ENCODE data around the gene TARS3.
"Not testable (repeated sequence)": the region's sequence is repeated elsewhere in the genome, so short reads cannot be mapped to it uniquely, and the experiment has no call there.

Gene TARS3

DNA sequence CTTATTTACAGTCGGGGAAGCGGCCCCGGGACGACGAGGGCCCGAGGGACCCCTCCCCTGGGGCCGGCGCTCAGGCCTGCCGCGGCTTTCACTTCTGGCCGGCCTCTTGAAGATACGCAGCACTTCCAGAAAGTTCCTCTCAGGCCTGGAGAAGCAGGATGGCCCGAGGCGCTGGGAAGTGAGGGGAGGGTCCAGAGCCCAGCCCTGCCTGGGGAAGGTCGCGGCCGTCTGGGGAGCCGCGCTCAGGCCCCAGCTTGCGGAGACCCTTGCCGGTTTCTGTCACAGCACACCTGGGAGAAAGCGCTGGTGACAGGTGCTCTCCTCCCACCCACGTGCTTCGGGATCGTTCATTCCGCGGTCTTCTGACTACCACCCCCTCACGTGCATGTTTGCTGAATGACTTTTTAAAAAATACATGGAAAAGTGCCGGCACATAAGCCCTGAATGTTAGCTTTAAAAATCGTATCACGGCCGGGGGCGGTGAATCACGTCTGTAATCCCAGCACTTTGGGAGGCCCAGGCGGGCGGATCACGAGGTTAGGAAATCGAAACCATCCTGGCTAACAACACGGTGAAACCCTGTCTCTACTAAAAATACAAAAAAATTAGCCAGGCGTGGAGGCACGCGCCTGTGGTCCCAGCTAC is 71.4 kb downstream of the TARS3 start:
- peak in 1 of 2 experiments; percentile 59 for DNase-seq

DNA sequence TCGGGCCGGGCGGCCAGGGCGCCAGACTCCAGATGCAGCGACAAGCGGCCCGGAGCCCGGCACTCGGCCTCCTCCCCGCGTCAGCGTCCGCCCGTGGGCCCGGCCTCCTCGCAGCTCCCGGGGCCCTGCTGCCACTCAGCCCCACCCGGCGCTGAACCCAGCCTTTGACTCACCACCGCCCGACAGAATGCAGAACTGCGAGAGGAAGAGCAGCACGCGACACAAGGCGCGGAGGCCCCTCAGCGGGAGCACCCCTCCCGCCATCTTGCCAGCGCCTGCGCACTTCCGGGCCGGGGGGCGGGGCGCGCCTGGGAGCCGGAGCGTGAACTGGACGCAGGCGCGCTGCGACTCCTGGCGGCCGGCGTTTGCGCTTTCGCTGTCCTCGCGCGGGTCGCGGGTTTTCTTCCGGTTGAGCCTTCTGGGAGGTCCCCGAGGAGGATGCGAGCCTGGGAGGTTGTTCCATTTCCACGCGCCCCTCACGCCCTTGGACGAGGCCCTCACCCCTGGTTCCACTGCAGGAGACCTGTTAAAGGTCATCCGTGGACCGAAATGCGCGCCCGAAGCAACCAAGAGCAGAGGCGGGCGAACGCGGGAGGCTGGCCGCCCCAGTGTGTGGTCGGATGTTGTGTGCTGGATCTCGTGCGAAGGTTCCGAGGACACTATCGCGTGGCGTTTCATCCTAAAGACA is 72.0 kb downstream of the TARS3 start, which contains the start of gene TM2D3:
Gene TM2D3, minus strand, starts transcription at position 284 of the 688 bp plus-strand sequence. Its CDS starts 20 bp downstream, at position 264.
- peak; percentile 79 to 96 for DNase-seq

DNA sequence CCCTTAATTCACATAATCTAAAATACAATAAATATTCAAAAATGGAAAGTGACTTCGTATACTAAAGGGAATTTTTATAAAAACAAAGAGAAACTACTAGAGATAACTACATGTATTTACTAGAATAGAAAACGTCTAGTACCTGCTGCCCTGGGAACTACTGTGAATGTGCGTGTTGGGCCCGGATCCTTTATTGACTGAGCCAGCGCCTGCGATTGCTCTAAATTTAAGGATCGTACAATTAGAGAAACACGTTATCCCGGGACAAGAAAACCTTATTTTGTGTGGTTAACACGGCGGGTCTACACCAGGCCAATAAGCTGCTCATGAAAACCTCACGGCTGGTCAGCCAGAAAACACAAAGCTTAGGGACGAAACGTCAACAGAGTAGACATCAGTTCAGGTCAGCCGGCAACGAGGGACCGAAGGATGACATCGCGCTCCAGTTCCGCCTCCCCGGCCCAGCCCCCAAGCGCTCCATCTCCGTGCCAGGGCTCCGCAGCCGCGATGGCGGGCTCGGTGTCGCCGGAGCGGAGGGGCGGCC is 72.6 kb downstream of the TARS3 start:
- DNase-seq, result peak in 1 of 2 experiments; percentile 77

DNA sequence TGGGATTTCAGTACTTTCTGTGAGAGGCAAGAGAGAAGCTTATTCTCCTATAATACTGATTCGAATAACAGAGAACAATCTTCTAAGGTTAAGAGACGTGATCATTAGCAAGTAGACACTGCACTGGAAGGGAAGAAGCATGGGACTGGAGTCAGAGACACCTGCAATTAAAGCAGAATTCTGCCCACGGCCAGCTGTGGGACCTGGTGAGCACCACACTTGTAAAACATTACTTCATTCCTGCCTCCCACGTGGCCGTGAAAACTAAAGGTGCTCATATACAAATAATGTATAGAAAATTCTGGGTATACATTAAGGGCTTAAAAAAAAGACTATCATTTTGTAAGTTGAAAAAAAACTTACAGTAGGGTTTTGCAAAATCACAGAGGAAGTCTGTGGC is 74.1 kb downstream of the TARS3 start:
- peak in 1 of 2 experiments; percentile 20 for DNase-seq

DNA sequence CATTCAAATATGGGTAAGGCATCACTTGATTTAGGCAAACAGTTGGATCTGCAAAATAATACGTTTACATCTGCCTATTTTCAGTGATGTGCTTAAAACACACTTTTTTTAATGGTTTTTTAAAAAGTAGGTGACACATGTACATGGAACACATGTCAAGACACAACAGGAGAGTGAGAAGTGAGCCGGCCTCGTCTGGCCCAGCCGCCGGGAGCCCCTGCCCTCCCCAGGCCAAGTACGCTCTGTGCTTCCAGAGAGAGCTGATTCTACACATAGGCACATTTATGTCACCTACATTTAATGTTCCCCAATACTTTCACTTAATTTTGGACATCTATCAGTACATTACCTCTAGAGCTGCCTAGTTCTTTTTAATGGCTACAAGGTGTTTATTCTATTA is 75.9 kb downstream of the TARS3 start:
- peak in 1 of 2 experiments; percentile 12 for DNase-seq

DNA sequence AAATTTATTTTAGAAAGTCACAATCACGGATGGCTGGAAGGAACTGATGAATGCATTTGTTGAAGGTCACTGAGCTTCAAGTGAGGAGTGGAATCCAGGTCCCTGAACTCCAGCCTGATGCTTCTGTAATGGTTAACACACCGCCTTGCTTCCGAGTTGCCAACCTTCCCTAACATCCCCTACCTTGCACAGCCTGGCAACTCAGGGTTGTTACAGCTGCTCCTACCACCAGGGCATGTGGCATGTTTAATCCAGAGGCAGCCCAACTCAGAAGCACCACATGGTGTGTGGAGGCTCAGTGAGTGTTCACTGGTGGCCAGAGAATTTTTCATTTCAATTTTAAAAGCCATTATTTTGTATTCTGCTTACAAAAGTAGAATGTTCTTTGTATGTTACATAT is 77.0 kb downstream of the TARS3 start:
- DNase-seq, result no peak

DNA sequence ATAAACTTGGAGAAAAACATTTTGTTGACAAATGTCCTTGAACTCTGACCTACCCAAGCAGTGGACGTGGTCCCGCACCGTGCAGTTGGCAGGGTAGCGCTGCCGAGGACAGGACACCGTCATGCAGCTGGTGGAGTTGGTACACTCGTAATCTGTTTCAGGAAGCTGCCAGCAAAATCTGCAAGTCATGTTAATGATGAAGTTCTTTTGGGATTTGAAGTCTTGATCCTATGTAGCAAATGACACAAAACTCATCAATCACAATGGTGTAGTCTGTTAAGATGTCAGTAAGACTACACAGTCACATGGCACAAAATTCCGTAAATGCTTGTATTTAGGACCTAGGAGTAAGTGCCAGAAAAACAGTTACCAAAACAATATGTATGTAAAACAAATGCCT is 77.6 kb downstream of the TARS3 start:
- no peak for DNase-seq

DNA sequence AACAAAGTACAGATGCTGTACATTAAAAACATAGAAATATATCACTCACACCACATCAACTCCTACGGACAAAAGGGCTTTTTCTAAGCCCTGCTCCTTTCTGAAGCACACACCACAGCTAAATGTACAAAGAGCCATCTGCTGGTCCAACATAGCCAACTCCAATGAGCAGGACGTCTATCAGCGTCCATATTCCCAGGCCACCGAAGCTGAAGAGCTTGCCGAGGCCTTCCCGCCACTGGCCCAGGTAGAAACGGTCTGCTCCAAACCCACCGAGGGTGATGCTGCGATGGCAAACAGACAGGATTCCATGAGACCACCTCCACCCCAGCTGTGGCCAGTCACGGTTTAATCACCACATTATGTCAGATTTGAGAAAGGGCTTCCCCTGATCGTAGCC is 81.9 kb downstream of the TARS3 start:
- no peak for DNase-seq

DNA sequence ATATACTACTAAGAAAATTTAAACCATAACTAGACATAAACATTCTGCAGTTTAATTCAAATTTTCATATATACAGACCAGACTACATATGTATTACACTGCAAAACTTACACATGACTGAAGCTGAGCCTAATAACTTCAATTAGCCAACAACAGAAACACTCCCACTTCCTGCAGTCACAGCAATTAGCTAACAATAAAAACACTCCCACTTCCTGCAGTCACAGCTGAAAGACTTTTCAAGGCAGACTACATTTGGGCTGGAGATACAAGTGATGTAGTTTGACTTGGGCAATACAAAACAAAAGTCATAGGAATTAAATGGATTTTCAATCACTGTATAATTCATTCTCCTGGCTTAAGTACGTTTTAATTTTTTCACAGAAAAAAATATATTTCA is 82.4 kb downstream of the TARS3 start:
- no peak for DNase-seq

DNA sequence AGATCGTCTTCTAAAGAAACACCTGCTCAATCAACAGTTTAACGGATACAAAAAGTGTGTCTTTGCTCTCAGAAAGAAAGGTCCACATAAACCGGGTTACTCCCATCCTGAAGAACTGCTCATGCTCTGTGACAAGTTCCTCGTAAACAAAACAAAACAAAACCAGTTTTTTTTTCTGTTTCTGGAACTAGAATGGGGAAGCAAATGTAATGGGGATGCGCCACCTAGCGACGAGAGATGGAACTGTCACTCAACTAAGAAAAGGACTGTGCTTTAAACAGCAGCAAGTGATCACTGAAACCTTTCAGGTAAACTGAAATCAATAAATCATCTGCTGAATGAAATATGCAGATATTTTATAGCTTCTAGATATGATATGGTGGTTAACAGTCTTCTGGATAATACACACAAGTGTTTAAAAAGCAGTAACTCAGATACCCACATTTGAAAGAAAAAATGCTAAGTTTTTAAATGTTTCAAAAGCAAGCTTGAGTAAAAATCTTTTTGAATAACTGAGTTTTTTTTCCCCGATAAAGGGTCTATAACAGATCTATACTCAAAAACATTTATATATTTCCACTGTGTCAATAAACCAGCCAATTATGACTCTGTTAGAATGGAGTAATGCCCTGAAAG is 83.0 kb downstream of the TARS3 start:
- DNase-seq, result peak; percentile 56 to 75

DNA sequence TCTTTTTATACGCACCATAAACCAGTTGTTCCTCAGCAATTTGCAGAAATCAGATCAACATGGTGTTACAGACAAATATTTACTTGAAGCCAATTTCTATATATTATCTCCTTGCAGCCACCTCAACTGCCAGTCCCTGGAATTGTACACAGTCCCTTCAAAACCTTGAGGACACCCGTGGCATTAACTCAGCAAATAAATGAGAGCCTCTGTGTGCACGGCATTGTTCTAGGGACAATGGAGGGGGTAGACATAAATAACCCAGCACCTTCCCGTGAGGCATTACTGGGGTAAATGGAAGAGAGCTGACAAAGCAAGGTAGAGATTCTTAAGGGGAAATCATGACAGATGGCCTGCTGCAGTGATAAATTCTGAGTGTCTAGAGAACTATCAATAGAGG is 84.6 kb downstream of the TARS3 start:
- peak in 1 of 2 experiments; percentile 21 for DNase-seq

DNA sequence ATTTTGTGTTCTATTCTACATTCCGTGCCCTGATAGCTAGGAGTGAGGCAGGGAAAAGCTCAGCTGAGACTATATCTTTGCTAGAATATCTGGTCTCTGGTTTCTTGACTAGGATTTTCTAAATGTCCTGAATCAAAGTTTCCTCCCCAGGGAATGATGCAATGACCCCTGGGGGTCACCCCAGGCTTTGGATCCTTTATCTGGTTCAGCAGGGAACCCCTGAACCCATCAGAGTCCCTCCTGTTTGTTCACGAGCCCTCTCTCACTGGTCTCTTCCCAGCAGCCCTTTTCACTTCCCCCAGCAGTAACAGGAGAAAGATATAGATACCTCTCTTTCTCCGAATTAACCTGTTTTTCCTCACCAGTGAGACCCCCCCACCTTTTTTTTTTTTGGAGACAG is 86.4 kb downstream of the TARS3 start:
- no peak for DNase-seq

DNA sequence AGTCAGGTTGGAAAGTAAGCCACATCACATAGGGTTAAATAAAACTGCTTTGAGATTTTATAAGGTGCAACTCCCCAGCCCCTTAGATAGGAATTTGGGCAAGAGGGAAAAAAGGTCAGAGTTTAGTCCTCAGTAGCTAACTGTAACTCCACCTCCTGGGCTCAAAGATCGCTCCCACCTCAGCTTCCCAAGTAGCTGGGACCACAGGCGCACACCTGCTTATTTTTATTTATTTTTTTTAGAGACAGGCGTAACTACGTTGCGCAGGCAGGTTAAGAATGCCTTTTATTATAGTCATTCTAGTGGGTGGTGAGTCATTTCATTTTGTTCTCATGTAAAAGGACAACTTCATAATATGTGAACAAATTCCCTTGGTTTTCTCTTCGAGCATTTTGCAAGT is 86.8 kb downstream of the TARS3 start:
- no peak for DNase-seq

DNA sequence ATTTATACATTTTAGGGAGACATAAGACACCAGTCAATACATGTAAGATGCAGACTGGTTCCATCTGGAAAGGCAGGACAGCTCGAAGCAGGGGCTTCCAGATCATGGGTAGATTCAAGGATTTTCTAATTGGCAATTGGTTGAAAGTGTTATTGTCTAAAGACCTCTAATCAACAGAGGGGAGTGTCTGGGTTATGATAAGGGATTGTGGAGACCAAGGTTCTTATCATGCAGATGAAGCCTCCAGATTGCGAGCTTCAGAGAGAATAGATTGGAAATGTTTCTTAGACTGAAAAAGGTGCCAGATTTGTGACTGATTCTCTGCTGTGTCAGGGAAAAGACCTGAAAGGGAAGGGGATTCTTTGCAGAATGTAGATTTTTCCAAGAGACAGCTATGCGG is 87.2 kb downstream of the TARS3 start:
- no peak for DNase-seq

DNA sequence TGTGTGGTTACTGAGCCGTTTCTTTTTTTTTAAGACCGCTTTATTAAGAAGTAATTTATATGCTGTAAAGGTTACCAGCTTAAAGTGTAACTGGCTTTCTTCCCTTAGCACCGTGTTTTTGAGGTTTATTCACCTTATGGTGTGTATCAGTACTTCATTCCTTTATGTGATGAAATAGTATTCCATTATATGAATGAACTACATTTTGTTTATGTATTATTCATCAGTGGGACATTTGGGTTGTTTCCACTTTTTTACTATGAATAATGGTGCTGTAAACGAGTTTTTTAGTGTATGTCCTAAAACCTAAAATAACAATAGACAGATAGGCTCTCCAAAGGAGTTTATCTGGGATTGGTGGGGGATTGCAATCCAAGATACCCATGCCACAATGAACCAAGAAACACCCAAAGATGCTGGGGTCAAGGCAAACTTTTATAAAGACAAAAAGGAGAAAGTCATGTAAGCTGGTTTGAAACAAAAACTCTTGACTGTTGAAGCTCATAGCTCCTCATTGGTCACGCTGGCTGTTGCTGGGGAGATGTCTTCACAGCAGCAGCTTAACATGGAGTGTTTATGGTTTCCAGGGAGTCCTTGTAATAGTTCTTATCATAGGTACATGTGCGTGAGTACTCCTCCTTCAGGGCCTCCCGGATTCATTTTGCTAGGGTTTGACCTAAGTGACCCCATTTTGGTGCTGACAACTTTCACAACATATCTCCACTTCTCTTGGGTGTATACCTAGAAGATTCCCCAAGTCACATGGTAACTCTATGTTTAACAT is 88.1 kb downstream of the TARS3 start:
- DNase-seq, result no peak

DNA sequence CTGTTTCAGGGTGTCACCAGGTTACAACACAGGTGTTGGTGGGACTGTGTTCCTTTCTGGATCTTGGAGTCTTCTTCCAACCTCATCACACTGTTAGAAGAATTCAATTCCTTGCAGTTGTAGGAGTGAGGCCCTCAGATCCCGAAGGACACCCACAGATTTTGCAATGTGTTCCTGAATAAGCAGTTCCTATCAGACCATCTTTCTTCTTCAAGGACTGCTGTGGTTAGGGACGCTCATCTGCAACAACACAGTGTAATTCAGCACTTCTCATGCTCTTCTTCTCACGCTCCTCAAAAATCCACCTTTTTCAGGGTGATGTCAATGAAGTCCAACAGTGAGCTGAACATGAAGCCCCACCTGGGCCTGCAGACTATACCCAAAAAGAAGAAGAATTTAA is 90.9 kb downstream of the TARS3 start:
- no peak for DNase-seq

DNA sequence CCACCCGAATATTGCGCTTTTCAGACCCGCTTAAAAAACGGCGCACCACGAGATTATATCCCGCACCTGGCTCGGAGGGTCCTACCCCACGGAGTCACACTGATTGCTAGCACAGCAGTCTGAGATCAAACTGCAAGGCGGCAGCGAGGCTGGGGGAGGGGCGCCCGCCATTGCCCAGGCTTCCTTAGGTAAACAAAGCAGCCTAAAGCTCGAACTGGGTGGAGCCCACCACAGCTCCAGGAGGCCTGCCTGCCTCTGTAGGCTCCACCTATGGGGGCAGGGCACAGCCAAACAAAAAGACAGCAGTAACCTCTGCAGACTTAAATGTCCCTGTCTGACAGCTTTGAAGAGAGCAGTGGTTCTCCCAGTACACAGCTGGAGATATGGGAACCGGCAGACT is 97.5 kb downstream of the TARS3 start:
- not testable (repeated sequence) for DNase-seq

DNA sequence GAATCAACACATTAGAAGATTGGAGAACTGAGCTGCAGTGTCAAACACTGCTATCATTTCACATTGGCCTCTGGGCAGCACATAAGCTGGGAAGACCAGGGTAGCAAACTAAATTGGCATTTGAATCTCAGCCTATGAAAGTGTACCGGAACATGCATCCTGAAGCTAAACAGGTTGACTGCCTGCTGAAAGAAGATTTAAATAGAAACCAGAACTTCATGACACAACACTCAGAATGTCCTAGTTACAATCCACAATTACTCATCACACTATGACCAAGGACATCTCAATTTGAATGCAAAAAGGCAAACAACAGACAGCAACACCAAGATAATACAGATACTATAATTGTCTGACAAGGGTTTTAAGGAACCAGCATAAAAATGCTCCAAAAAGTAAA is 98.3 kb downstream of the TARS3 start:
- DNase-seq, result no peak

DNA sequence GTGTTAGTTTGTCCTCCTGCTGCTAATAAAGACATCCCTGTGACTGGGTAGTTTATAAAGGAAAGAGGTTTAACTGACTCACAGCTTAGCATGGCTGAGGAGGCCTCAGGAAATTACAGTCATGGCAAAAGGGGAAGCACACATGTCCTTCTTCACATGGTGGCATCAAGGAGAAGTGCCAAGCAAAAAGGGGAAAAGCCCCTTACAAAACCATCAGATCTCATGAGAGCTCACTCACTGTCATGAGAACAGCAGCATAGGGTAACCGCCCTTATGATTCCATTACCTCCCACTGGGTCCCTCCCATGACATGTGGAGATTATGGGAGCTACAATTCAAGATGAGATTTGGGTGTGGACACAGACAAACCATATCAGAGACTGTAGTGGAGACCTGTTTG is 99.1 kb downstream of the TARS3 start:
- no peak for DNase-seq

DNA sequence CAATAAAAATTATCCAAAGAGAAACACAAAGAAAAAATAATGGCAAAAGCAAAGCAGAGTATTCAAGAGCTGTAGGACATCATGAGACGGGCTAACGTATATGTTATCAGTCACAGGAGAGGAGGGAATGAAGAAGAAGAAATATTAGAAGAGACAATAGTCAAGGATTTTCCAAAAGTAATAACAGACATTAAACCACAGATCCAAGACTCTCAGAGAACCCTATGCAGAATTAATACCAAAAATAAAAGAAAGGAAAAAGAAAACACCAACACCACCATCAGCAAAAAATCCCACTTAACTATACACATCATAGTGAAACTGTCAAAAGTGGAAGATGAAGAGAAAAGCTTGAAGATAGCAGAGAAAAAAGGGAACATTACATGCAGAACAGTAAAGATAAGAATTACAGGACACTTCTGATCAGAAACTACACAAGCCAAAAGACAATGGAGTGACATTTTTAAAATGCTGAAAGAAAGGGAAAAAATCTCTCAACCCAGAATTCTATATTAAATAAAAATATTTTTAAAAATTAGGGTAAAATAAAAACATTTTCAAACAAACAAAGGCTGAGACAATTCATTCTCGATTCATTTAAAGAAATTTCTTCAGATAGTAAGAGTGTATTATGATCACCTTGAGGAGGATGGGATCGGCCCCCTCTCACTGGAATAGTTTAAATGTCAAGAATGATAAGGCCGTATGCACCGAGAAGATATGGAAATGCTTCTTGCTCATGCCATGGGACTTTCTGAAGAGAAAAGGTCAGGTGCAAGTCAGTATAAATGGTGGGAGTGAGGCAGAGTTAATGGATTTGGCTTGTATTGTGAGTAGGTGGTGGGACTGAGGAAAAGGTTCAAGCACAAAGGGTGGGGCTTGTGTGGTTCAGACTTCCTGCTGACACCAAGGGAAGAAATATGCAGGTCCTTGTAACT is 100.6 kb downstream of the TARS3 start:
- DNase-seq, result no peak

DNA sequence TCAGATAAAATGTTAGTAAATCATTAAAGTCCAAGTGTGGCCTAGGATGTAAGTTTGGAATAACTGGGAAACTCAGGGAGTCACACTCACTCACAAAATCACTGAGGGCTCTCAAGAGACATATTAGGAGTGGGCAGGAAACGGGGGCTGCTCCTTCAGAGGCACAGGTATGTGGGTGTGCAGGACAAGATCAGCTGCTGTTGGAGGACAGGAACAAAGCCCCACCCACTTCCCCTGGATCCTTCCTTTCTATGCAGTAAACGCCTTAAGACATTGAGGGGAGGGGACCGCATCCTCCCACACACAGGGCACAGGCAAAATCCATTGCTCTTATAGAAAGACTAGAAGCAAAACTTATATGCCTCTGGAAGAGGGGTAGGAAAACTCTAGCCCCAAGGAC is 102.3 kb downstream of the TARS3 start:
- no peak for DNase-seq

DNA sequence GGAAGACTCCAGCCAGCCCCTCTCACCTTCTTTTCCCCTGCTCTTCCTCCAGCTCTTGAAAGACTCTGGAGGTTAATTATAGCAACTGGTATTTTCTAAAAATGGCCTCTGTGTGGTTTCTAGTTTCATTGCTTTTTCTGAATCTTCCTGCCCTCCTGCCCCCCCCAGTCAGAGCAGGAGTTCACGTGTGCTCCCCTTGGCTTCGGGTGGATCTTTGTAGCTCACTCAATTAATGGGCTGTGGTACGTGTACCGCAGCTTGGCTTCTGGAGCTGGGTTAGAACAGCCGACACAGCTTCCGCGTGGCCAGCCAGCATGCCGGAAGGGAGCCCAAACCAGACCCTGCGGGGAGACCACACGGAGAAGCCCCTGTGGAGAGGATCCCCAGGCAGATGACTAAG is 103.6 kb downstream of the TARS3 start:
- no peak for DNase-seq

All from NCI-H526 (cell line).